Neuronal stem cell (in vitro differentiated cells): ENCODE results near the gene ACYP2.
"Not testable (repeated sequence)": the region's sequence is repeated elsewhere in the genome, so short reads cannot be mapped to it uniquely, and the experiment has no call there.

Source experiments
- DNase-seq: peaks from one replicate; pipeline ENCODE4 v3.0.0-alpha.2; 2013; ENCODE audit warnings: low spot score
- H2AFZ ChIP-seq: one replicate; pipeline ENCODE4 v1.6.1; 2013; ENCODE audit warnings: mild to moderate bottlenecking, low read length, inconsistent platforms
- H2AK5ac ChIP-seq: 2 replicates; pipeline ENCODE4 v1.6.1; 2013; ENCODE audit warnings: low read depth, mild to moderate bottlenecking, inconsistent platforms, low read length, moderate library complexity, mixed read lengths
- H2BK120ac ChIP-seq: 2 replicates; pipeline ENCODE4 v1.6.1; 2013; ENCODE audit warnings: low read depth, mild to moderate bottlenecking, inconsistent platforms, low read length, moderate library complexity, mixed read lengths
- H2BK12ac ChIP-seq: one replicate; pipeline ENCODE4 v1.6.1; 2013; ENCODE audit warnings: low read length, inconsistent platforms
- H2BK15ac ChIP-seq: 2 replicates; pipeline ENCODE4 v1.6.1; 2013; ENCODE audit warnings: mild to moderate bottlenecking, low read length, inconsistent platforms, mixed read lengths
- H2BK5ac ChIP-seq: one replicate; pipeline ENCODE4 v1.6.1; 2013; ENCODE audit warnings: inconsistent platforms, mild to moderate bottlenecking, low read length, moderate library complexity
- H3K14ac ChIP-seq: one replicate; pipeline ENCODE4 v1.6.1; 2013; ENCODE audit warnings: low read length, inconsistent platforms
- H3K18ac ChIP-seq: 2 replicates; pipeline ENCODE4 v1.6.1; 2013; ENCODE audit warnings: low read length, inconsistent platforms
- H3K23ac ChIP-seq: 2 replicates; pipeline ENCODE4 v1.6.1; 2013; ENCODE audit warnings: low read depth, mild to moderate bottlenecking, mixed read lengths, low read length, inconsistent platforms; ENCODE audit not compliant: poor library complexity
- H3K27ac ChIP-seq: replicated peaks from 3 replicates; pipeline ENCODE4 v1.5.1; 2013; ENCODE audit warnings: low read length, inconsistent platforms
- H3K27me3 ChIP-seq, 3 experiments: 2 replicates each; pipeline ENCODE4 v1.6.1; 2013; ENCODE audit warnings: low read length in 3 of 3, mild to moderate bottlenecking in 2 of 3, inconsistent platforms in 1 of 3, low read depth in 1 of 3, mixed read lengths in 1 of 3, moderate library complexity in 1 of 3; ENCODE audit not compliant: control insufficient read depth in 3 of 3, insufficient read depth in 3 of 3
- H3K36me3 ChIP-seq, 2 donors: replicated peaks in 1 of 2; 2 replicates each; pipeline ENCODE4 v1.6.1; 2013; ENCODE audit warnings: low read length in 2 of 2; ENCODE audit not compliant: control insufficient read depth in 2 of 2, insufficient read depth in 2 of 2
- H3K4ac ChIP-seq: 2 replicates; pipeline ENCODE4 v1.6.1; 2013; ENCODE audit warnings: inconsistent platforms, mild to moderate bottlenecking, low read length, moderate library complexity
- H3K4me1 ChIP-seq, 2 donors: 1 replicate in 1 of 2; 2 replicates in 1 of 2; pipeline ENCODE4 v1.6.1; 2013; ENCODE audit warnings: low read length in 2 of 2, low read depth in 1 of 2; ENCODE audit not compliant: control insufficient read depth in 2 of 2, insufficient read depth in 1 of 2
- H3K4me2 ChIP-seq: one replicate; pipeline ENCODE4 v1.6.1; 2013; ENCODE audit warnings: mild to moderate bottlenecking, low read length, inconsistent platforms; ENCODE audit not compliant: insufficient read depth, poor library complexity, severe bottlenecking
- H3K4me3 ChIP-seq, 2 donors: 2 replicates each; pipeline ENCODE4 v1.5.1; 2013; ENCODE audit warnings: low read length in 2 of 2, mild to moderate bottlenecking in 2 of 2, inconsistent platforms in 1 of 2, moderate library complexity in 1 of 2
- H3K79me1 ChIP-seq: one replicate; pipeline ENCODE4 v1.6.1; 2013; ENCODE audit warnings: low read depth, mild to moderate bottlenecking, inconsistent platforms, low read length, moderate library complexity
- H3K9ac ChIP-seq: one replicate; pipeline ENCODE4 v1.6.1; 2013; ENCODE audit warnings: mild to moderate bottlenecking, low read depth, low read length, inconsistent platforms; ENCODE audit not compliant: poor library complexity
- H3K9me3 ChIP-seq, 2 donors: replicated peaks in 1 of 2; 2 replicates each; pipeline versions ENCODE3 to v1.6.1; 2013; ENCODE audit warnings: low read length in 2 of 2, mild to moderate bottlenecking in 2 of 2, inconsistent platforms in 1 of 2, low read depth in 1 of 2, mixed read lengths in 1 of 2, moderate library complexity in 1 of 2; ENCODE audit not compliant: control insufficient read depth in 2 of 2, insufficient read depth in 1 of 2
- H4K8ac ChIP-seq: one replicate; pipeline ENCODE4 v1.6.1; 2013; ENCODE audit warnings: low read depth, mild to moderate bottlenecking, inconsistent platforms, low read length, moderate library complexity
- H4K91ac ChIP-seq: one replicate; pipeline ENCODE4 v1.6.1; 2013; ENCODE audit warnings: low read length, low read depth, mild to moderate bottlenecking, inconsistent platforms; ENCODE audit not compliant: poor library complexity
- WGBS, 2 donors: extraction: QIAGEN DNeasy Blood & Tissue Kit; methylation state at CpG; one replicate each; pipeline ENCODE4 v1.1.7; 2013; ENCODE audit warnings: missing lambda C conversion rate in 2 of 2, mixed read lengths in 1 of 2; ENCODE audit not compliant: insufficient read length in 2 of 2, insufficient replicate concordance in 1 of 2; ENCODE audit errors: extremely low coverage in 2 of 2; 5-methylcytosine and 5-hydroxymethylcytosine counted together

ACYP2 gene

GRCh38 chr2:54321047-54321446, 205.6 kb downstream of the ACYP2 start:
- no peak overlapping the region for H2BK5ac ChIP-seq
- no peak overlapping the region for H2BK15ac ChIP-seq
- no peak overlapping the region for H2AK5ac ChIP-seq
- H2AFZ ChIP-seq, result no peak overlapping the region
- H3K36me3 ChIP-seq, result no peaks in the 10 kb centered on the region
- H3K4me1 ChIP-seq, result peaks cover 0 to 4% of the 10 kb centered on the region in 2 donors
- no peaks in the 10 kb centered on the region for H3K9me3 ChIP-seq
- no peak for DNase-seq
- H4K8ac ChIP-seq, result no peak overlapping the region
- no peak overlapping the region for H3K9ac ChIP-seq
- H3K23ac ChIP-seq, result no peak overlapping the region
- no peak overlapping the region for H3K27ac ChIP-seq
- peaks cover 0 to 10% (median 0%) of the 10 kb centered on the region in 3 experiments for H3K27me3 ChIP-seq
- no peak overlapping the region for H3K18ac ChIP-seq
- H3K79me1 ChIP-seq, result no peaks in the 10 kb centered on the region
- no peak overlapping the region for H4K91ac ChIP-seq
- no peak overlapping the region for H2BK12ac ChIP-seq
- H3K4me2 ChIP-seq, result no peak overlapping the region
- H3K4ac ChIP-seq, result no peak overlapping the region
- no peak overlapping the region for H3K4me3 ChIP-seq
- H2BK120ac ChIP-seq, result no peak overlapping the region
- WGBS, 2 donors, result no CpG with 5 or more reads among the region's 2 CpGs
- H3K14ac ChIP-seq, result no peak overlapping the region

- H2AK5ac ChIP-seq, H3K14ac ChIP-seq: not testable (repeated sequence)
- no CpG with 5 or more reads among the region's 2 CpGs for WGBS, 2 donors
Observed at GRCh38 chr2:54324517-54324916, 209.1 kb downstream of the ACYP2 start.

GRCh38 chr2:54325148-54325547, 209.7 kb downstream of the ACYP2 start:
- Histone ChIP-seq H4K91ac (no peak overlapping the region), H3K14ac (no peak overlapping the region), H3K27me3 (peaks cover 0 to 17% (median 0%) of the 10 kb centered on the region in 3 experiments), H3K4me2 (no peak overlapping the region), H2BK15ac (no peak overlapping the region), H2BK5ac (no peak overlapping the region), H3K4ac (no peak overlapping the region), H3K27ac (no peak overlapping the region), H3K79me1 (no peaks in the 10 kb centered on the region), H3K4me3 (no peak overlapping the region), H4K8ac (no peak overlapping the region), H3K23ac (no peak overlapping the region), H2AK5ac (no peak overlapping the region), H3K36me3 (no peaks in the 10 kb centered on the region), H2BK120ac (no peak overlapping the region), H2BK12ac (no peak overlapping the region), H3K4me1 (peaks cover 0 to 10% of the 10 kb centered on the region in 2 donors), H3K18ac (no peak overlapping the region), H3K9me3 (no peaks in the 10 kb centered on the region), H2AFZ (no peak overlapping the region), H3K9ac (no peak overlapping the region)
- WGBS, 2 donors, result no CpG with 5 or more reads among the region's 1 CpG
- no peak for DNase-seq

More at GRCh38 chr2:54324517-54324916, 209.1 kb downstream of the ACYP2 start:
- H3K4me2 ChIP-seq, H3K27ac ChIP-seq, H3K18ac ChIP-seq, H3K9ac ChIP-seq, H4K91ac ChIP-seq, H3K36me3 ChIP-seq, H2BK12ac ChIP-seq, H3K4me3 ChIP-seq, H3K4me1 ChIP-seq, H3K4ac ChIP-seq, H4K8ac ChIP-seq, H3K9me3 ChIP-seq, DNase-seq, H2AFZ ChIP-seq, H2BK5ac ChIP-seq, H3K79me1 ChIP-seq, H3K23ac ChIP-seq, H2BK15ac ChIP-seq, H2BK120ac ChIP-seq: not testable (repeated sequence)
- H3K27me3 ChIP-seq, result peaks cover 0 to 14% (median 0%) of the 10 kb centered on the region in 3 experiments

GRCh38 chr2:54329482-54330161, 214.2 kb downstream of the ACYP2 start:
- H3K4ac ChIP-seq, result no peak overlapping the region
- peaks cover 0 to 9% (median 0%) of the 10 kb centered on the region in 3 experiments for H3K27me3 ChIP-seq
- peak overlapping the region; percentile 8 for H3K27ac ChIP-seq
- peak overlapping the region; percentile 92 for H3K4me2 ChIP-seq
- DNase-seq, result no peak
- no peak overlapping the region for H3K9ac ChIP-seq
- WGBS, 2 donors, result 100% methylated on average over 1 of the region's 5 CpGs; no CpG with 5 or more reads in 1 of the 2 donors
- no peaks in the 10 kb centered on the region for H3K79me1 ChIP-seq
- no peak overlapping the region for H2BK15ac ChIP-seq
- H3K4me3 ChIP-seq, result peak overlapping the region in 1 of 2 donors; percentile 56
- no peak overlapping the region for H2AK5ac ChIP-seq
- no peak overlapping the region for H4K8ac ChIP-seq
- H3K9me3 ChIP-seq, result no peaks in the 10 kb centered on the region
- H2BK120ac ChIP-seq, result no peak overlapping the region
- no peak overlapping the region for H4K91ac ChIP-seq
- no peak overlapping the region for H2BK12ac ChIP-seq
- H3K23ac ChIP-seq, result no peak overlapping the region
- H3K4me1 ChIP-seq, result peaks cover 4 to 7% of the 10 kb centered on the region in 2 donors
- H2AFZ ChIP-seq, result peak overlapping the region; percentile 96
- H3K36me3 ChIP-seq, result no peaks in the 10 kb centered on the region
- H3K18ac ChIP-seq, result no peak overlapping the region
- H3K14ac ChIP-seq, result no peak overlapping the region
- no peak overlapping the region for H2BK5ac ChIP-seq
